Breast epithelium (tissue), 3 donors: ENCODE results near the gene SNAP25.

ENCODE experiments used
- POLR2A ChIP-seq: fragments of 450-650 bp; IDR thresholded peaks from one replicate; pipeline ENCODE4 v1.6.1; 2016; ENCODE audit warnings: antibody characterized with exemption, mild to moderate bottlenecking, moderate library complexity
- TF ChIP-seq, protein P1 (sequence below), 3 donors: fragments of 450-650 bp; IDR thresholded peaks; one replicate each; pipeline ENCODE4 v1.5.1; 2016 to 2017; ENCODE audit warnings: antibody characterized with exemption in 3 of 3, mild to moderate bottlenecking in 3 of 3, moderate library complexity in 3 of 3

DNA sequence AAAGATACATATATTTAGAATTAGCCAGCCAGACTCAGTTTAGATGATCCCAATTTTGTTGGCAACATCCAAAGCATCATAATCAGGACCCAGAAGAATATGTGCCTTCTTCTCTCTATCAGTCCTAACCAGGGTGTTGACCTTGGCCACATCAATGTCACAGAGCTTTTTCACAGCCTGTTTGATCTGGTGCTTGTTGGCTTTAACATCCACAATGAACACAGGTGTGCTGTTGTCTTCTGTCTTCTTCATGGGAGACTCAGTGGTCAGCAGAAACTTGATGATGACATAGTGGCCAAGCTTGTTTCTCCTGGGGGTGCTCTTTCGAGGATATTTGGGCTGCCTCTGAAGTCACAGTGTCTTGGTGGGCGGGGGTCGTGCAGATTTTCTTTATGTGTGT, 130.5 kb downstream of the SNAP25 start:
- no peak for TF ChIP-seq POLR2A
- TF ChIP-seq, protein P1, sequence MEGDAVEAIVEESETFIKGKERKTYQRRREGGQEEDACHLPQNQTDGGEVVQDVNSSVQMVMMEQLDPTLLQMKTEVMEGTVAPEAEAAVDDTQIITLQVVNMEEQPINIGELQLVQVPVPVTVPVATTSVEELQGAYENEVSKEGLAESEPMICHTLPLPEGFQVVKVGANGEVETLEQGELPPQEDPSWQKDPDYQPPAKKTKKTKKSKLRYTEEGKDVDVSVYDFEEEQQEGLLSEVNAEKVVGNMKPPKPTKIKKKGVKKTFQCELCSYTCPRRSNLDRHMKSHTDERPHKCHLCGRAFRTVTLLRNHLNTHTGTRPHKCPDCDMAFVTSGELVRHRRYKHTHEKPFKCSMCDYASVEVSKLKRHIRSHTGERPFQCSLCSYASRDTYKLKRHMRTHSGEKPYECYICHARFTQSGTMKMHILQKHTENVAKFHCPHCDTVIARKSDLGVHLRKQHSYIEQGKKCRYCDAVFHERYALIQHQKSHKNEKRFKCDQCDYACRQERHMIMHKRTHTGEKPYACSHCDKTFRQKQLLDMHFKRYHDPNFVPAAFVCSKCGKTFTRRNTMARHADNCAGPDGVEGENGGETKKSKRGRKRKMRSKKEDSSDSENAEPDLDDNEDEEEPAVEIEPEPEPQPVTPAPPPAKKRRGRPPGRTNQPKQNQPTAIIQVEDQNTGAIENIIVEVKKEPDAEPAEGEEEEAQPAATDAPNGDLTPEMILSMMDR (IDR thresholded peaks at IDR 0.05), result no peak
